HG03175 (cell line): Measurements from ENCODE around the gene CTTN.

ENCODE experiments used
- ATAC-seq: cut with Tn5 transposase; IDR thresholded peaks from one replicate; pipeline ENCODE4 v1.9.1; 2021; ENCODE audit warnings: mild to moderate bottlenecking, moderate library complexity; ENCODE audit not compliant: unreplicated experiment

Gene CTTN

GRCh38 chr11:70424765-70425344 lies 26.5 kb downstream of the CTTN start:
- ATAC-seq = no peak

DNA sequence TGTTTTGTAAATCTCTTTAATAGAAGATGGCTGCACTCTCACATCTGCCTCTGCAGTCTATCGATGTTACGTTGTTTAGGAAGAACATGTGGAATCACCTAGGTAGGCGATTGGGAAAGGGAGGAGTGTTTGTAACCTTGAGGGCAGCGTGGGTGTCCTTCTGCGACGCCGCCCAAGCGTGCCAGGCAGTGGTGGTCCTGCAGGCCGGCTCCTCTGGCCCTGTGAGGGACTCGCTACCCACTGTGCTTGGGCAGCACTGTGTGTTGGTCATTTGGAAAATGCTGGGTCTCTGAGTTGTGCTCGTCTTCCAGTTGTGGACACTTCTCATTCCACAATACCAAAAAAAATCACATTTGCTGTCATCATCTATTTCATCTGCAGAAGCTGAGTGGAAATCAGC lies 29.1 kb downstream of the CTTN start:
- ATAC-seq = no peak

- no peak for ATAC-seq
Measured at GRCh38 chr11:70428701-70429427, 30.5 kb downstream of the CTTN start.

GRCh38 chr11:70429428-70429705 lies 31.0 kb downstream of the CTTN start:
- ATAC-seq = no peak

- ATAC-seq = no peak
Measured at GRCh38 chr11:70429724-70430521, 31.6 kb downstream of the CTTN start.

GRCh38 chr11:70430671-70431574 lies 32.6 kb downstream of the CTTN start:
- no peak for ATAC-seq

DNA sequence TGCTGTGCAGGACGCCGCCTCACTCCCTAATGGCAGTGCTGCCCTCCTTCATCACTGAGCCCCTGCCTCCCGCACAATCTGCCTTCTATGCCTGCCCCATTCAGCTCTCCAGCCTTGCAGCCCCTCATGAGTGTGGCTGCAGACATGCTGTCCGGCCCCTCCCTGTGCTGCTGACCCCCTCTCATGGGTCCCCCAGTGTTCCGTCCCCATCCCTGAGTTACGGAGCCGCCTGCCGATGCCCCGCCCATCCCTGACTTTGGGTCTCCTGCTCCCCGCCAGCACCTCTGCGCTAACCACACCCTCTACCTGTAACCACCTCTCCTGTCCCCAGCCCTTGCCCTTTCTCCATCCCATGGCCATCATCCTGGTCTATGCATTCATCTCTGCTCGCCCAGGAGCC lies 33.3 kb downstream of the CTTN start:
- ATAC-seq = no peak

DNA sequence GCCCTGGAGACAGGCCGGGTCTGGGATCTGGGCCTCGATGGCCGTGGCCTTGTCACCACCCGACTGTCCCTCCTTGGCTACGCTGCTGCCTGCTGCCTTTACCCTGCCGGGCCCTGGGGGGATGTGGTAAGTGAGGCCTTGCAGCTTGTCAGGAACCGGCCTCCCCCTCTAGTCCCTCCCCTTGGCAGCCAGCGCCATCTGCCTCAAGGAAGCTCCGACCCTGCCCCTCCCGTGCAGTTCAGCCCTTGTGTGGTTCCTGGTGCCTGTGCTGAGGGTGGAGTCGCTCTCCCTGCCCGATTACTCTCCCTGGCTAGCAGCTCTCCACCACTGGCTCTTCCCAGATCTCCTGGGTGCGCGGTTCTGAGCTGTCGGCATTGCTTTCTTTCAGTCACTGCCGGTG lies 33.7 kb downstream of the CTTN start:
- no peak for ATAC-seq

- ATAC-seq = no peak
Measured at GRCh38 chr11:70432580-70432979, 34.3 kb downstream of the CTTN start.

DNA sequence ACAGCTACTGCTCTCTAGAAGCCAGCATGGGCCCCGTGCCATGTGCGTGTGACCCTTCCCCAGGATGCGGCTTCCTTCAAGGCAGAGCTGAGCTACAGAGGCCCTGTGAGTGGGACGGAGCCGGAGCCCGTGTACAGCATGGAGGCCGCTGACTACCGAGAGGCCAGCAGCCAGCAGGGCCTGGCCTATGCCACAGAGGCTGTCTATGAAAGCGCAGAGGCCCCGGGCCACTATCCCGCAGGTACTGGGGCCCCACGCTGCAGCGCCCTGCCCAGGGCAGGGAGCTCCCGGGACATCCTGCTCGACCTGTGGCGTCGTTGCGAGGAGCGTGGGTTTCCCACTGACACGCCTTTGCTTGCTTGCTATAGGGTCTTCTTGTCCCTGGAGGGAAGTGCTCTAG lies 34.7 kb downstream of the CTTN start:
- ATAC-seq = no peak

DNA sequence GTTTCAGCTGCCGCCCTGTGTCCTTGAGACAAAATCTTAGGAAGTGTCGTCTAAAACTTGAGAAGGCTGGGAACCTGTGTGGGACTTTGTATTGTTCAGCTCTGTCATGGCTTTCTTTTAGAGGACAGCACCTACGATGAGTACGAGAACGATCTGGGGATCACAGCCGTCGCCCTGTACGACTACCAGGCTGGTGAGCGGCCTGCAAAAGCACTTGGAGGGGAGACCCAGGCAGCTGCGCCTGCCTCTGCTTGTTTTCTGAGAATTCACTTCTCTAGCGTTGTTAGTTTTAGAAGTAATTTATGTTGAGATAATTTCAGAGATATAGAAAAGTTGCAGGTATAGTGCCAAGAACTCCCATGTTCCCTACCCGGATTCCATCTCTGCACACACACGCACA lies 35.2 kb downstream of the CTTN start:
- ATAC-seq = no peak

DNA sequence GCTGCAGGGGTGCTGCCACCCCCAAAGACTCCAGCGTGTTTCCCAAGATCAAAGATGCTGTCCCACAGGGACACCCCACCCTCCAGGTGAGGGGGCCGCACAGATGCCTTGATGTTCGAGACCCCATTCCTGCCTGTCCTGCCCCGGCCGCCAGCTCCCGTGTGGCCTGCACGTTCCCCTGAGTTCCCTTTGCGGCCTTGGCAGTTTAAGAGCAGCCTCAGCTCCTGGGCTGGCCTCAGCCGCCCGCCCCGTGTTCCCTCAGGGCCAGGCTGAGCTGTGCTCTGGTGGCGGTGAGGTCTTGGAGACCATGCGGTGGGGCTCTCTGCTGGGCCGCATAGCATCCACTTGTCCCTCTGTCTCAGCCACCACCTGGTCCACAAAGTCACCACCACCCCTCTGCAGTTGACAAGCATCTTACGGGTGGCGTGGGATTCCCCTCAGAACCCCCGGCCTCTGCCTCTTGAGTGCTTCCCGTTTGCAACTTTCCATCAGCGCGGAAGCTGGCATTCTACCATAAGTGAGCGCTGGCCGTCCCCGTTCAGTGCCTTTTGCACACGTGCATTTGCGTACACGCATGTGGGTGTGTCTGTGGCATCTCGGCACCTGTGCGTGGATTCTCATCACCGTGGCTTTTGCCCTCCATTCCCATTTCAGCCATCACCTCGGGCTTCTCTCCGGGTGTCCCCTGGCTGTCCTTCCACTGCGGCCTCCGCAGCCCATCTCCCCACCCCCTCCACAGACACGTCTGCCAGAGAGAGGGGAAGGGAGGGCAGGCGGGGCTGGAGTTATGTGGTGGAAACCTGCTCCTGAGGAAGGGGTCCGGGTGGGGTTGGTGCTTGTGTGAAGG lies 35.9 kb downstream of the CTTN start:
- no peak for ATAC-seq

DNA sequence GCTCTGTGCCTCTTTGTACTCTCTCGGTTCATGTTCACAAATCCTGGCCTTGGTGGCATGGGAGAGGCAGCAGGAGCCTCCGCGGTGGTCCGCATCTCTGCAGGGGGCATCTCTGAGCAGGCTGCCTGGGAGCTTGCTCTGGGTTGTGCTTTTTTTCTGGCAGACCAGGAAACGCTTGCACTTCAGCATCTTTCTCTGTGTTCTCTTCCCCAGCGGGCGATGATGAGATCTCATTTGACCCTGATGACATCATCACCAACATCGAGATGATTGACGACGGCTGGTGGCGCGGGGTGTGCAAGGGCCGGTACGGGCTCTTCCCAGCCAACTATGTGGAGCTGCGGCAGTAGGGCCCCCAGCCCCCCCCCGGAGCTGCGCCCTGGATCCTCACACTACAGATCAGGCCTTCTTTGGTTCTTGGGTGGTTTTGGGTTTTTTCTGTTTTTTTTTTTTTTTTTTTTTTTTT lies 36.5 kb downstream of the CTTN start:
- no peak for ATAC-seq

- no peak for ATAC-seq
Measured at GRCh38 chr11:70435361-70435760, 37.0 kb downstream of the CTTN start.

- no peak for ATAC-seq
Measured at GRCh38 chr11:70435765-70436500, 37.6 kb downstream of the CTTN start.

DNA sequence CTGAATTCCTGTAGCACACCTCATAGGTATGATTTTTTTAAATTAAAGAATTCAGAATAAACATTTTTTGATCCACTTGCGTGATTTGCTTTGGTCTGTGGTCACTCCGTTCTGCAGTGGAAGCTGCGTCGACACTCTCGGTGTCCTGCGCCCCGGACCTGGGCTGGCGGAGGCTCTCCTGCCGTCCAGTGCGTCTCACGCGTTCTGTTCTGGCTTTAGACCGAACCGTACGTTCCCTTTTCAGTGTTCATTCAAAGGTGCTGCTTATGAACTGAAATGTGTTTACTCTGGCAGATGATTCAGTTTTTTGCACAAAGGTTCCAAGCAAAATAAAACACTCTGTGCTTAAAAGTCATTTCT lies 38.2 kb downstream of the CTTN start:
- ATAC-seq = no peak

- ATAC-seq = no peak
Measured at GRCh38 chr11:70437111-70437784, 38.9 kb downstream of the CTTN start.

DNA sequence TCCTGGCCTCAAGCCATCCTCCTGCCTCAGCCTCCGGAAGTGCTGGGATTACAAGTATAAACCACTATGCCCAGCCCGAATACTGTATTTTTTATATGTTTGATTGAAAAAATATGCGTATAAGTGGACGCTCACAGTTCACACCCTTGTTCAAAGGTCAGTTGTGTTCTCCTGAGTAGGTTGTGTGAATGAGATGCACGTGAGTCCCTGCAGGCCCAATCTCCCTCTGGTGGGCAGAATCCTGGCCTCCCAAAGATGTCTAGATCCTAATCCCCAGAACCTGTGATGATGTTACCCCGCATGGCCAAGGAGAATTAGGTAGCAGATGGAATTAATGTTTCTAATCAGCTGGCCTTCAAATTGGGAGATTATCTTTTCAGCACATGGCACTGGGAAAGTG lies 41.9 kb downstream of the CTTN start:
- ATAC-seq = no peak

DNA sequence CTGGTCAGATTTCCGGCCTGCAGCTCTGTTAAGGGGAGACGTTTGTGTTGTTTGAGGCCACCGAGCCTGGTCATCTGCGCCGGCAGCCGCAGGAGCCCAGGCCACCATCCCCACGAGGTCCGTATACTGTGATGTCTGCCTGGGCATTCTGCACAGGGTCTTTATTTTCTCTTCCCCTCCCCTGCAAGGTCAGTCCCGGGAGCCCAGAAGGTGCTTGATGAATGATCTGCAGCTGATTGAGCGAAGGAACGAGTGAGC lies 45.4 kb downstream of the CTTN start:
- ATAC-seq = no peak
